Measurements from ENCODE around the gene RIPK4. TPM values are rescaled to one million over a fixed set of nuclear protein-coding genes. Genes with fewer than 3 reads are reported as not detected.

RIPK4 gene
- total RNA-seq, 3 donors from 2014 or later (not counting 1 experiment from before 2014, with no cell fraction given) = 0.09 TPM; not detected in 2

DNA sequence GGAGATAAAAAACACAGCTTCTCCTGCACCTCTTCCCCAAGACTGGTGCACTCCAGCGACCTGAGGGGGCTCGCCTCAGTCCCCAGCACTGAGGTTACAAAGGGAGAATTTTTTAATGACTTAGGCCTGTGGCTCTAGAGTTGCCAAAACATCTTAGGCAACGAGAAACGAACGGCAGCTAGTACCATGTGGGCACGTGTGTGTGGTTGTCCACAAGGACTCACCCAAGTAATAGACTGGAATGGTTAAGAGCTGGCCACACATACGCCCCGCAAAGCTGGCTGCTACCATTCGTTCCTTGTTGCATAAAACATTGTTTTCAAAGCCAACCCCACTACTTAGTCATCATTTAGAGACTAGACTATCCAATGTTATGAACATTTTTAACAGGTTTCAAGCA lies 26.9 kb downstream of the RIPK4 start:
- no peaks in the 10 kb centered on the region for H3K36me3 ChIP-seq (ENCODE audit: control insufficient read depth, insufficient read depth, low read length)
- no peaks in the 10 kb centered on the region for H3K4me1 Mint-ChIP-seq
- peaks cover 6 to 19% of the 10 kb centered on the region in 2 donors for H3K27me3 Mint-ChIP-seq (ENCODE audit: low read depth in 2 of 2)
- ATAC-seq (no peak), DNase-seq (no peak)
- no peaks in the 10 kb centered on the region for H3K4me1 ChIP-seq (ENCODE audit: control insufficient read depth, insufficient read depth, low read length)
- TF ChIP-seq, protein P1, sequence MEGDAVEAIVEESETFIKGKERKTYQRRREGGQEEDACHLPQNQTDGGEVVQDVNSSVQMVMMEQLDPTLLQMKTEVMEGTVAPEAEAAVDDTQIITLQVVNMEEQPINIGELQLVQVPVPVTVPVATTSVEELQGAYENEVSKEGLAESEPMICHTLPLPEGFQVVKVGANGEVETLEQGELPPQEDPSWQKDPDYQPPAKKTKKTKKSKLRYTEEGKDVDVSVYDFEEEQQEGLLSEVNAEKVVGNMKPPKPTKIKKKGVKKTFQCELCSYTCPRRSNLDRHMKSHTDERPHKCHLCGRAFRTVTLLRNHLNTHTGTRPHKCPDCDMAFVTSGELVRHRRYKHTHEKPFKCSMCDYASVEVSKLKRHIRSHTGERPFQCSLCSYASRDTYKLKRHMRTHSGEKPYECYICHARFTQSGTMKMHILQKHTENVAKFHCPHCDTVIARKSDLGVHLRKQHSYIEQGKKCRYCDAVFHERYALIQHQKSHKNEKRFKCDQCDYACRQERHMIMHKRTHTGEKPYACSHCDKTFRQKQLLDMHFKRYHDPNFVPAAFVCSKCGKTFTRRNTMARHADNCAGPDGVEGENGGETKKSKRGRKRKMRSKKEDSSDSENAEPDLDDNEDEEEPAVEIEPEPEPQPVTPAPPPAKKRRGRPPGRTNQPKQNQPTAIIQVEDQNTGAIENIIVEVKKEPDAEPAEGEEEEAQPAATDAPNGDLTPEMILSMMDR (IDR thresholded peaks at IDR 0.05) = no peak
- no peak overlapping the region for H3K27ac ChIP-seq (ENCODE audit: low read length)
- no peak overlapping the region for H3K4me3 ChIP-seq (ENCODE audit: low read length)
- no peak overlapping the region for H3K4me3 Mint-ChIP-seq
- no peaks in the 10 kb centered on the region for H3K27me3 ChIP-seq (ENCODE audit: control insufficient read depth, insufficient read depth, low read length)
- whole genome bisulfite sequencing (ENCODE audit: insufficient coverage) = 86% methylated on average over 9 of the region's 9 CpGs
- H3K27ac Mint-ChIP-seq = no peak overlapping the region
- no peaks in the 10 kb centered on the region for H3K36me3 Mint-ChIP-seq
- no peaks in the 10 kb centered on the region for H3K9me3 Mint-ChIP-seq
- intact Hi-C loops (cut with micrococcal nuclease) = loop anchor here (10.0 kb wide), 1 partner anchor 65 kb away; no protein-coding TSS in a partner anchor
- no peaks in the 10 kb centered on the region for H3K9me3 ChIP-seq (ENCODE audit: control insufficient read depth, insufficient read depth, low read length)

DNA sequence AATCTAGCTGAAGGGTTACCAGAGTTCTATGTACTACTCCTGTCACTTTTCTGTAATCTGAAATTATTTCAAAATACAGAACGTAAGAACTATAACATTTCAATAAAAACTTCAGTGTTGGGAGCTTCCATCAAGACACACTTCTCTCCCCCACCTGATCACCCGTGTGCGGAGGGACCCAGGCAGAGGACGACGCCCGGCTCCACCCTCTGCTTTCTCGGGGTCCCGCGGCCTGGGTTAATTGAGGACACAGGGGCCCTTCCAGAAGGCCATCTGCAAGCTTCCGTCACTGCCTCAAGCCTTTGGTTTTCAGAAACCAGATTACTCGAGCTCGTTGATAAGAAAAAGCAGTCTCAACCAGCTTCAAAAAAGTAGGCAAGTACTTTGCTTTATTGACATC lies 27.8 kb downstream of the RIPK4 start:
- H3K36me3 Mint-ChIP-seq = no peaks in the 10 kb centered on the region
- WGBS (ENCODE audit: insufficient coverage) = 94% methylated on average over 12 of the region's 12 CpGs
- DNase-seq (no peak), ATAC-seq (no peak)
- intact Hi-C loops (cut with micrococcal nuclease) = no loop called here
- no peaks in the 10 kb centered on the region for H3K27me3 ChIP-seq (ENCODE audit: control insufficient read depth, insufficient read depth, low read length)
- no peak overlapping the region for H3K4me3 ChIP-seq (ENCODE audit: low read length)
- TF ChIP-seq, protein P1 (IDR thresholded peaks at IDR 0.05) = no peak
- no peaks in the 10 kb centered on the region for H3K4me1 Mint-ChIP-seq
- no peak overlapping the region for H3K27ac ChIP-seq (ENCODE audit: low read length)
- no peaks in the 10 kb centered on the region for H3K4me1 ChIP-seq (ENCODE audit: control insufficient read depth, insufficient read depth, low read length)
- H3K27ac Mint-ChIP-seq = no peak overlapping the region
- no peak overlapping the region for H3K4me3 Mint-ChIP-seq
- H3K36me3 ChIP-seq (ENCODE audit: control insufficient read depth, insufficient read depth, low read length) = no peaks in the 10 kb centered on the region
- peaks cover 6 to 19% of the 10 kb centered on the region in 2 donors for H3K27me3 Mint-ChIP-seq (ENCODE audit: low read depth in 2 of 2)
- no peaks in the 10 kb centered on the region for H3K9me3 Mint-ChIP-seq
- no peaks in the 10 kb centered on the region for H3K9me3 ChIP-seq (ENCODE audit: control insufficient read depth, insufficient read depth, low read length)

DNA sequence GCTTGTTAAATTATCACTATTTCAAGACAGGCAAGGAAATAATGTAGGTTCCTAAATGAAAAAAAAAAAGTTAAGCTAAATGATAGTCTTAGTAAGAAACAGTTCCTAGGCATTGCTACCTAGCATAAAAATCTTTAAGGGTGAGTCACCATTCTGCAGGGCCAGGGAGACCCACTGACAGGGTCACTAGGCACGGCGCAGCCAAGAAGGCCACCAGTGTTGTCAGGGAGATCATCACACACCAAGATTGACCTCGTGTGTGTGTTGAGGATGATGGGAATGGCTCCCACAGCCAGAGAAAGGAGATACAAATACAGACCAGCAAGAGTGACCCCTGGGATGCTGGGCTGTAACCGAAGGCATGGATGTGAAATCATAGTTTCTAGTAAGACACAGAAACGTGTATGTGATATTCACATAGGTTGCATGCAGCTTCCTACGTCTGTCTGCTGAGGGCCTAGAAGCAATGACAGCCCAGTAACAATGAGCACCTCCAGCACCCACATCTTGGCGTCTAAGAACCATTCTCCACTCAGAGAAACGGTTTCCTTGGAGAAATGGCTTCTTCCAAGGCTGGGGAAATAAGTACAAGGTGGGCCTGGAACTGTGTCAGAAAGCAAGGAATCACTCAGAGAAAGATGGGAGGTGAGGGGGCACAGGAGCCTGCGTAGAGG lies 29.1 kb downstream of the RIPK4 start:
- Histone ChIP-seq H3K4me3 (ENCODE audit: low read length) (no peak overlapping the region), H3K9me3 (ENCODE audit: control insufficient read depth, insufficient read depth, low read length) (no peaks in the 10 kb centered on the region), H3K36me3 (ENCODE audit: control insufficient read depth, insufficient read depth, low read length) (no peaks in the 10 kb centered on the region), H3K27ac (ENCODE audit: low read length) (no peak overlapping the region), H3K4me1 (ENCODE audit: control insufficient read depth, insufficient read depth, low read length) (no peaks in the 10 kb centered on the region), H3K27me3 (ENCODE audit: control insufficient read depth, insufficient read depth, low read length) (no peaks in the 10 kb centered on the region)
- H3K4me3 Mint-ChIP-seq = no peak overlapping the region
- TF ChIP-seq, protein P1 (IDR thresholded peaks at IDR 0.05) = no peak
- ATAC-seq (no peak), DNase-seq (no peak)
- H3K4me1 Mint-ChIP-seq = no peaks in the 10 kb centered on the region
- WGBS (ENCODE audit: insufficient coverage) = 81% methylated on average over 7 of the region's 9 CpGs
- no peaks in the 10 kb centered on the region for H3K36me3 Mint-ChIP-seq
- H3K9me3 Mint-ChIP-seq = no peaks in the 10 kb centered on the region
- H3K27me3 Mint-ChIP-seq (ENCODE audit: low read depth in 2 of 2) = peaks cover 8 to 26% of the 10 kb centered on the region in 2 donors
- intact Hi-C loops (cut with micrococcal nuclease) = no loop called here
- no peak overlapping the region for H3K27ac Mint-ChIP-seq

DNA sequence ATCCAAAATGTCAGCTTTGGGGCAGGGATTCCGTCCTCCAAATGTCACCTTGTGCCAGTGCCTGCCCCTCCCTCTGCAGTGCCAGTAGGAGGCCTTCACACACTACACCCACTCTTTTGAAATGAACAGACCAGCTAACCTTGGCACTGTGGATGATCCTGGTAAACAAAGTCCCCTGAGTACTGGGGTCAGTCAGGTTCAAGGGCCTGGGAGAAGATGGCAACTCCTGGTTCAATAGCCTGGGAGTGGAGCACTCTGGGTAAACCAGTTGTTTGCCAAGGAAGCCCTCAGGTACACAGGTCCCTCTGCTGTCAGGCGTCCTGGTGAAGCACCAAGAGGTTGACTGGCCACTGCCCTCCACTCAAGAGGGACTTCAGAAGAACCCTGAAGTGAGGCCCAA lies 30.4 kb downstream of the RIPK4 start:
- no peaks in the 10 kb centered on the region for H3K27me3 ChIP-seq (ENCODE audit: control insufficient read depth, insufficient read depth, low read length)
- no peaks in the 10 kb centered on the region for H3K36me3 ChIP-seq (ENCODE audit: control insufficient read depth, insufficient read depth, low read length)
- no peaks in the 10 kb centered on the region for H3K4me1 Mint-ChIP-seq
- 76% methylated on average over 2 of the region's 2 CpGs for WGBS (ENCODE audit: insufficient coverage)
- H3K9me3 ChIP-seq (ENCODE audit: control insufficient read depth, insufficient read depth, low read length) = no peaks in the 10 kb centered on the region
- no peaks in the 10 kb centered on the region for H3K36me3 Mint-ChIP-seq
- H3K4me3 Mint-ChIP-seq = no peak overlapping the region
- intact Hi-C loops (cut with micrococcal nuclease) = no loop called here
- H3K27ac ChIP-seq (ENCODE audit: low read length) = no peak overlapping the region
- TF ChIP-seq, protein P1 (IDR thresholded peaks at IDR 0.05) = no peak
- H3K27me3 Mint-ChIP-seq (ENCODE audit: low read depth in 2 of 2) = peaks cover 12 to 36% of the 10 kb centered on the region in 2 donors
- ATAC-seq (no peak), DNase-seq (no peak)
- H3K27ac Mint-ChIP-seq = no peak overlapping the region
- no peaks in the 10 kb centered on the region for H3K4me1 ChIP-seq (ENCODE audit: control insufficient read depth, insufficient read depth, low read length)
- no peaks in the 10 kb centered on the region for H3K9me3 Mint-ChIP-seq
- H3K4me3 ChIP-seq (ENCODE audit: low read length) = no peak overlapping the region

Measured in natural killer cell (primary cell).